Activated naive CD4-positive, alpha-beta T cell treated with anti-CD3 and anti-CD28 coated beads, Interleukin-2, amount 10 ng/mL, durations not matched to agents 7 days and 5 days (primary cell): Measurements from ENCODE around the gene PAX2.
"Not testable (repeated sequence)": the region's sequence is repeated elsewhere in the genome, so short reads cannot be mapped to it uniquely, and the experiment has no call there.

Source experiments
- CTCF ChIA-PET: fragments of 350-600 bp; sonication (Branson Sonifier 250); formaldehyde crosslinking; loops from one replicate; lab custom pipeline; 2021; ENCODE audit warnings: antibody characterized with exemption; lab: Charles Lee
- DNase-seq: peaks from one replicate; pipeline ENCODE4 v3.0.0-alpha.2; 2020
- H3K27ac Mint-ChIP-seq: one replicate; pipeline ENCODE4 v1.8.0; 2021; ENCODE audit warnings: mild to moderate bottlenecking, moderate library complexity, mixed read lengths
- H3K27me3 Mint-ChIP-seq: one replicate; pipeline ENCODE4 v1.8.0; 2021; ENCODE audit warnings: mild to moderate bottlenecking, mixed read lengths
- H3K36me3 Mint-ChIP-seq: one replicate; pipeline ENCODE4 v1.8.0; 2021; ENCODE audit warnings: mixed read lengths
- H3K4me1 Mint-ChIP-seq: one replicate; pipeline ENCODE4 v1.8.0; 2021; ENCODE audit warnings: mixed read lengths
- H3K4me3 Mint-ChIP-seq: one replicate; pipeline ENCODE4 v1.8.0; 2021; ENCODE audit warnings: mild to moderate bottlenecking, moderate library complexity, mixed read lengths
- H3K9me3 Mint-ChIP-seq: one replicate; pipeline ENCODE4 v1.8.0; 2021; ENCODE audit warnings: mixed read lengths

PAX2 gene

GRCh38 chr10:100744987-100745881 lies at the start of gene PAX2:
PAX2 (plus strand) TSS chr10:100745582; CDS start chr10:100746261, 679 bp downstream.
- no peaks in the 10 kb centered on the region for H3K9me3 Mint-ChIP-seq
- H3K36me3 Mint-ChIP-seq = peaks cover 9% of the 10 kb centered on the region
- H3K27ac Mint-ChIP-seq = peak within 1 kb of the TSS; percentile 75
- H3K4me1 Mint-ChIP-seq = peaks cover 23% of the 10 kb centered on the region
- CTCF ChIA-PET = interaction anchor here (1.1 to 3.3 kb wide), 4 partner anchors 24 to 311 kb away, joined by 4 to 31 read pairs (median 10); no protein-coding TSS in a partner anchor
- DNase-seq = no peak
- H3K4me3 Mint-ChIP-seq = peak within 1 kb of the TSS; percentile 4
- peaks cover 100% of the 10 kb centered on the region for H3K27me3 Mint-ChIP-seq

DNA sequence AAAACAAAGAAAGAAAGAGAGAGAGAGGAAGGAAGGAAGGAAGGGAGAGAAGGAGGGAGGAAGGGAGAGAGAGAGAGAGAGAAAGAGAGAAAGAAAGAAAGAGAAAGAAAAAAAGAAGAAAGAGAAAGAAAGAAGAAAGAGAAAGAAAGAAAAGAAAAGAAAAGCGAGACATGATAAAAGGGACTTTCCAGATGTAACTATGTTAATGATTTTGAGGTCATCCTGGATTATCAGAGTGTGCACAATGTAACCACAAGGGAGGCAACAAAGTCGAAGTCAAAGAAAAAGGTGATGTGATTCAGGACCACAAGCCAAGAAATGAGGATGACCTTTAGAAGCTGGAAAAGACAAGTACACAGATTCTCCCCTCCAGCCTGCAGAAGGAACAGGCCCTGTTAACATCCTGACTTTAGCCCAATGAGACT lies 48.9 kb upstream of the PAX2 start:
- Mint-ChIP-seq H3K36me3 (no peaks in the 10 kb centered on the region), H3K27ac (no peak overlapping the region), H3K9me3 (no peaks in the 10 kb centered on the region), H3K4me3 (no peak overlapping the region), H3K27me3 (peaks cover 24% of the 10 kb centered on the region), H3K4me1 (no peaks in the 10 kb centered on the region)
- DNase-seq = no peak
- CTCF ChIA-PET = no interaction called here

DNA sequence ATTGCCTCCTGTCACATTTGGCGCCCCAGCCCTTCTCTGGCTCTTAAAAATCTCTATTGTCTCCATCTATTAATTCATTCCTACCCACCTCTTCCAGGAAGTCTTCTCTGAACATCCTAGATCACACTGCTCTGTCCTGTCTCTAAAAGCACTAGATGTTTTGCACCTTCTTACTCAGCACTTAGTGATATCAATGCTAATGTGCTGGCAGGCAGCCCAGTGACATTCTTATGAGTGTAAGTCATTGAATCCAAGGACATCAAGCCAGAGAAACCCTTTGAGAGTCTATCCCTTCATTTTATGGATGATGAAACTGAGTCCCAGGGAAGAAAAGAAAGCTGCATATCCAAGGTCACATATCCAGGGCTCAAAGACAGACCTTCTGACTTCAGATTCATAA lies 48.3 kb upstream of the PAX2 start:
- DNase-seq = no peak
- no peaks in the 10 kb centered on the region for H3K36me3 Mint-ChIP-seq
- H3K27me3 Mint-ChIP-seq = peaks cover 21% of the 10 kb centered on the region
- CTCF ChIA-PET = no interaction called here
- H3K27ac Mint-ChIP-seq = no peak overlapping the region
- no peaks in the 10 kb centered on the region for H3K9me3 Mint-ChIP-seq
- H3K4me1 Mint-ChIP-seq = no peaks in the 10 kb centered on the region
- no peak overlapping the region for H3K4me3 Mint-ChIP-seq

GRCh38 chr10:100697631-100698030 lies 47.8 kb upstream of the PAX2 start:
- no peak for DNase-seq
- Mint-ChIP-seq H3K4me3 (no peak overlapping the region), H3K4me1 (no peaks in the 10 kb centered on the region), H3K36me3 (no peaks in the 10 kb centered on the region), H3K27ac (no peak overlapping the region), H3K9me3 (no peaks in the 10 kb centered on the region), H3K27me3 (peaks cover 16% of the 10 kb centered on the region)
- CTCF ChIA-PET = no interaction called here

DNA sequence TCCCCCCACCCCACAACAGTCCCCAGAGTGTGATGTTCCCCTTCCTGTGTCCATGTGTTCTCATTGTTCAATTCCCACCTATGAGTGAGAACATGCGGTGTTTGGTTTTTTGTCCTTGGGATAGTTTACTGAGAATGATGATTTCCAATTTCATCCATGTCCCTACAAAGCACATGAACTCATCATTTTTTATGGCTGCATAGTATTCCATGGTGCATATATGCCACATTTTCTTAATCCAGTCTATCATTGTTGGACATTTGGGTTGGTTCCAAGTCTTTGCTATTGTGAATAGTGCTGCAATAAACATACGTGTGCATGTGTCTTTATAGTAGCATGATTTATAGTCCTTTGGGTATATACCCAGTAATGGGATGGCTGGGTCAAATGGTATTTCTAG lies 43.7 kb upstream of the PAX2 start:
- H3K36me3 Mint-ChIP-seq, H3K9me3 Mint-ChIP-seq, DNase-seq, H3K27ac Mint-ChIP-seq, H3K4me3 Mint-ChIP-seq, H3K4me1 Mint-ChIP-seq, CTCF ChIA-PET: not testable (repeated sequence)
- H3K27me3 Mint-ChIP-seq = peaks cover 26% of the 10 kb centered on the region

GRCh38 chr10:100705139-100705538 lies 40.2 kb upstream of the PAX2 start:
- Mint-ChIP-seq H3K4me1 (no peaks in the 10 kb centered on the region), H3K27me3 (peaks cover 50% of the 10 kb centered on the region), H3K27ac (no peak overlapping the region), H3K9me3 (no peaks in the 10 kb centered on the region), H3K4me3 (no peak overlapping the region), H3K36me3 (no peaks in the 10 kb centered on the region)
- no peak for DNase-seq
- CTCF ChIA-PET = no interaction called here

- Mint-ChIP-seq H3K36me3 (no peaks in the 10 kb centered on the region), H3K27me3 (peaks cover 72% of the 10 kb centered on the region), H3K9me3 (no peaks in the 10 kb centered on the region), H3K4me3 (no peak overlapping the region), H3K27ac (no peak overlapping the region), H3K4me1 (no peaks in the 10 kb centered on the region)
- no peak for DNase-seq
- CTCF ChIA-PET = interaction anchor here (0.9 kb wide), 1 partner anchor 36 kb away, joined by 3 read pairs; no protein-coding TSS in a partner anchor
Observed at GRCh38 chr10:100707261-100707848, 38.0 kb upstream of the PAX2 start.

GRCh38 chr10:100709146-100710082 lies 36.0 kb upstream of the PAX2 start:
- CTCF ChIA-PET = no interaction called here
- no peaks in the 10 kb centered on the region for H3K9me3 Mint-ChIP-seq
- no peaks in the 10 kb centered on the region for H3K4me1 Mint-ChIP-seq
- no peak for DNase-seq
- H3K27me3 Mint-ChIP-seq = peaks cover 89% of the 10 kb centered on the region
- no peak overlapping the region for H3K27ac Mint-ChIP-seq
- H3K36me3 Mint-ChIP-seq = peaks cover 1% of the 10 kb centered on the region
- no peak overlapping the region for H3K4me3 Mint-ChIP-seq

DNA sequence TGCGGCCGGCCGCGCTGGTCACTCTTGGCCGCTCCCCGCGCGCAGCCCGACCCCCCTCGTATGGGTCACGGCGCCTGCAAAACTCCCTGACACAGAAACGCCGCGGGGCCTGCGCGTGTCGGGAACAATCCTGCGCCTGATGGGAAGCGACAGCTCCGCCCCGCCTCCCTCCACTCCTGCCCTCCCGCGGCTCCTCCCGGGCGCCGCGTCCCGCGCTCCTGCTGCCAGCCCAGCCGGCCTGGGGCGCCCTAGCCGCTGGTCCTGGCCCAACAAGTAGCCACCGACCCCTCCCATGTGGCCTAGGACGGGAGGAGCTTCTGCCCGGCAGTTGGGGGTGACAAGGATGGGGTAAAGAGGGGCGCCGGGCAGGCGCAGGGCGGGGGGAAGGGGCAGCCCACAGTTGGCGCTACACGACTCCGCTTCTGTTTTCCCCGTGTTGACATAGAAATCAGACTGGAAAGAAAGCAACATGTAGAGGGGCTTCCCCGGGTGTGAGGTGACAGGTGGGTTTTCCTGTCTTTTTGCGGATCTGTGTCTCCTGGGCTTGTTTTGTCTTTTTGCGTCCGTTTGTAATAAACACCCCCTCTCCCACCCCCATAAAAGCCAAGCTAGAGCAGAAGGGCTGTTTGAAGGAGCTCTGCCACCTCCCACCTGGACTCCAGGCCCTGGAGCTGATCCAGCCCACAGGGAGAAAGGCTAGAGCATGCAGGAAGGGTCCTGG lies 35.1 kb upstream of the PAX2 start:
- Mint-ChIP-seq H3K27ac (no peak overlapping the region), H3K27me3 (peaks cover 89% of the 10 kb centered on the region), H3K4me3 (no peak overlapping the region), H3K9me3 (no peaks in the 10 kb centered on the region), H3K4me1 (peaks cover 4% of the 10 kb centered on the region), H3K36me3 (peaks cover 6% of the 10 kb centered on the region)
- no peak for DNase-seq
- CTCF ChIA-PET = interaction anchor here (0.7 kb wide), 1 partner anchor 305 kb away, joined by 3 read pairs; no protein-coding TSS in a partner anchor

DNA sequence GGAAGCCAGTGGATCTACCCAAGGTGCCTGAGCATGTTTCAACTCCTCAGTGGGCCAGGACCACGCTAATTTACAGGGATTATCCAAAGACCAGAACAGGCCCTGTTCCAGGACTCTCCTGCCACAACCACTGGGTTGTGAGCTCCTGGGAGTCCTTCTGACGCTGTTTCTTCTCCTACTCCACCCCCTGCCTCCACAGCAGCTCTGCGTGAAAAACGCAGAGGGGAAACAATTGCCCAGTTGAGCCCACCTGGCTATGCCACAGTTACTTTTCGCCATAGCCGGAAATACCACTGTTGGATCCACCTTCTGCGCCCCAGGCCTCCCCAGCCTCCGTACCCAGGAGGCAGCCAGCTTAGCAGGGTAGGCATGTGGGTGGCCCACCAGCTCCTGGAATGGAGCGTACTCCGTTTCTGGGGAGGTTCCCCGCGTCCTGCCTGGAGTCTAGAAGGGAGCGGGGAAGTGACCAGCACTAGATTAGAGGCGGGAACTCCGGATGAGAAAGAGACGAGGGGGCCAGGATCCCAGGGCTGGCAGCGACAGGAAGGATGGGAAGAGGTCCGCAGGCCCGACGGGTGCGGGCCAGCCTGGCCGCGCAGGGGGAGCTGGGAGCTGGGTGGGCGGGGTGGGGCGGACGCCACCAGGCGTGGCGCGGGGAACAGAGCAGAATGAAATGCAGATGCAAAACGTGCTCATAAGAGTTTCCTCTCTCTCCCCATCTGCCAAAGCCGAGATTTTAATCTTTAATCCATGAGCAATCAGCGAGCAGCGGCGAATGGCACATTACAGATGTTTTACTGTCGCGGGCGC lies 32.1 kb upstream of the PAX2 start:
- Mint-ChIP-seq H3K27ac (no peak overlapping the region), H3K27me3 (peaks cover 91% of the 10 kb centered on the region), H3K4me1 (peaks cover 5% of the 10 kb centered on the region), H3K4me3 (no peak overlapping the region), H3K36me3 (peaks cover 7% of the 10 kb centered on the region), H3K9me3 (no peaks in the 10 kb centered on the region)
- DNase-seq = no peak
- CTCF ChIA-PET = no interaction called here

- H3K36me3 Mint-ChIP-seq = peaks cover 7% of the 10 kb centered on the region
- no peaks in the 10 kb centered on the region for H3K9me3 Mint-ChIP-seq
- peaks cover 5% of the 10 kb centered on the region for H3K4me1 Mint-ChIP-seq
- CTCF ChIA-PET = no interaction called here
- H3K4me3 Mint-ChIP-seq = no peak overlapping the region
- DNase-seq = no peak
- peaks cover 91% of the 10 kb centered on the region for H3K27me3 Mint-ChIP-seq
- no peak overlapping the region for H3K27ac Mint-ChIP-seq
Observed at GRCh38 chr10:100713859-100714565, 31.4 kb upstream of the PAX2 start.

- Mint-ChIP-seq H3K4me3 (no peak overlapping the region), H3K36me3 (peaks cover 7% of the 10 kb centered on the region), H3K27me3 (peaks cover 89% of the 10 kb centered on the region)
Observed at GRCh38 chr10:100714566-100714950, 30.8 kb upstream of the PAX2 start.

More at GRCh38 chr10:100714566-100714950, 30.8 kb upstream of the PAX2 start:
- Mint-ChIP-seq H3K9me3 (no peaks in the 10 kb centered on the region), H3K27ac (no peak overlapping the region), H3K4me1 (peaks cover 5% of the 10 kb centered on the region)
- CTCF ChIA-PET = no interaction called here
- DNase-seq = no peak
